ENCODE measurements around the gene CIB4.

Gene CIB4

GRCh38 chr2:26605195-26605998 lies 35.8 kb downstream of the CIB4 start:
- peak in 2 of 5 donors; percentile 29 to 36 for DNase-seq

DNA sequence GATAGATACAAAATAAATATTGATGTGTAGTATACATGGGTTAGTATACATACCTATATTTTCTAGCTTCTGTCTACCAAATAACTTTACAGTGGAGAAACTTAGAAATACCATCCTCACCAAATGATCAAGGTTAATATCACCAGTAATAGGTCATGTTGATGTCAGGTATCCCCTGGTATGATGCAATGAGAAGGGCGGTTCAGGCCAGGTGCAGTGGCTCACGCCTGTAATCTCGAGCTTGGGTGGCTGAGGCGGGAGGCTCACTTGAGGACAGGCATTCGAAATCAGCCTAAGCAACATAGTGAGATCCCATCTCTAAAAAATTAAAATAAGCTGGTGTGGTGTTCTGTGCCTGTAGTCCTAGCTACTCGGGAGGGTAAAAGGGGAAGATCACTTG lies 38.6 kb downstream of the CIB4 start:
- no peak for DNase-seq

GRCh38 chr2:26599387-26599786 lies 41.8 kb downstream of the CIB4 start:
- no peak for DNase-seq

DNA sequence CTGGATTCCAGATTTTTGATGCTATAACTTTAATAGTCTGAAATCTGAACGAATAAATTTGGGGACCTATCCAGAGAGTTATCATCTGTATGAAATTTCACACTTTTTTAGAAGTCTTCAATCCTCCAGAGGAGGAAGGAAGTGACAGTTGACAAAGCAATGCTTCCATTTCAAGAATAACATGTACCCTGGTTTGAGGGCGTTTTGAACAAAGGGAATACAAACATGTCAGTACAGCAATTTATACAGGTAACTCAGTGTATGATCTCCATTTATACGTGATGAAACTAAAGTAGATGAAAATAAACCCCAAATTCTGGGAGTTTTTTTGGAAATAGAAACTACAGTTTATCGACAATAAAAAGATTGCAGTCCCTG lies 42.2 kb downstream of the CIB4 start:
- no peak for DNase-seq

DNA sequence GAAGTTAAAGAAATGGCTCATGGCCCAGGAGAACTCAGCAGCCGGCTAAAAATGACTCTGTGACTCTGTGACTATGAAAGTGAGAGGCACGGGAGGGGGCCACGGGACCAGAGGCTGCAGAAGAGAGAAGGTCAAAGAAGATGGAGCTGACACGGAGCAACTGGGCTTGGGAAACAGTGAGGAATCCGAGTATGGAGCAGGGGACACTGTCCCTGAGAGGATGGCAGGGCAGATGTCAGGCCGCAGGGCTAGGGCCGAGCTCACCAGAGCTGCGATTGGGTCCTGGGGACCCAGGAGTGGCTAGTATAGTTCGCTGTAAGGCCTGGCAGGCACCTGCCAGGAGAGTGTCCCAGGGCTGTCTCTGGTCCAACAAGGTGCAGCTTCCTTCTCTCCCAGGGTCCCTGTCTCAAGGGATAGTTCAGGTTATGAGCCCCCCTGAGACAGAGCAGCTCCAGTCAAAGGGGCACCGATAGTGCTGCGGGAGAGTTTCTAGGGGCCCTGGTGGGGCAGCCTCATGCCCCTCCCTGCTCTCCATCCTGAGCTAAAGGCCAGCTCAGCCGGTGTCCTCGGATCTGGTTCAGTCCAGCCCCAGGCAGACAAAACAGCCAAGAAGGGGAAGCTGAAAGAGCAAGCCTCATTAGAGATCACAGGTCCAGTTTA lies 42.7 kb downstream of the CIB4 start:
- no peak for DNase-seq

GRCh38 chr2:26597197-26597596 lies 44.0 kb downstream of the CIB4 start:
- DNase-seq, result no peak

GRCh38 chr2:26595146-26595545 lies 46.0 kb downstream of the CIB4 start:
- no peak for DNase-seq

- DNase-seq, result no peak
These were observed 49.3 kb downstream of the CIB4 start for GRCh38 chr2:26591619-26592505.

DNA sequence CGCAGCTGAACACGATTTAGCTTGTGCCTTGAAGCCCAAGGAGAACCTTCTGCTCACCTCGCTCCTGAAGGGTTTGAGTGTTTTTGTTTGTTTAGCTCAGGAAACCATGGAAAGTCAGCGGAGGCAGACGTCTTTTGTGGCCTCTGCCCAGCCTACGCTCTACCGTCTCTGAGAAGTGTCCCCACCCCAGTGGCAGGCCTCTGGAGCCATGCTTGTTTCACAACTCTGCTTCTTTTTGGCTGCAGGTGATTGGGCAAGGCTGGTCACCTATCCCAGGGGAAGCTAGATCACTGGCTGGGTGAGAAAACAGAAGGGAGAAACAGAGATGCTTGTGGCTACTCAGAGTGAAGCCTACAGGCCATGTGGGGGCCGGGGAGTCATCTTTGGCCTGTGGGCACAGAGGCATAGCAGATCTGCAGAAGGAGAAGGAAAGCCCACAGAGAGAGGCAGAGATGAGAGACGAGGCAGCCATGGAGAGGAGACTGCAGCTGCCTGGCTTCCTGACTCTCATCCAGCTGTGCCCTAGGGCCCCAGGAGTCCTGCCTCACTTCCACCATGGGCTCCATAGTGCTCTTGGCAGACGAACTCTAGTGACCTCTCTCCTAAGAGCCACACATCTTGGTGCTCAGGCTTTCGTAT lies 50.1 kb downstream of the CIB4 start:
- DNase-seq, result no peak

GRCh38 chr2:26590508-26590907 lies 50.7 kb downstream of the CIB4 start:
- no peak for DNase-seq

GRCh38 chr2:26588576-26588975 lies 52.6 kb downstream of the CIB4 start:
- no peak for DNase-seq

GRCh38 chr2:26587994-26588393 lies 53.2 kb downstream of the CIB4 start:
- DNase-seq, result no peak

GRCh38 chr2:26585966-26586365 lies 55.2 kb downstream of the CIB4 start:
- DNase-seq, result no peak

DNA sequence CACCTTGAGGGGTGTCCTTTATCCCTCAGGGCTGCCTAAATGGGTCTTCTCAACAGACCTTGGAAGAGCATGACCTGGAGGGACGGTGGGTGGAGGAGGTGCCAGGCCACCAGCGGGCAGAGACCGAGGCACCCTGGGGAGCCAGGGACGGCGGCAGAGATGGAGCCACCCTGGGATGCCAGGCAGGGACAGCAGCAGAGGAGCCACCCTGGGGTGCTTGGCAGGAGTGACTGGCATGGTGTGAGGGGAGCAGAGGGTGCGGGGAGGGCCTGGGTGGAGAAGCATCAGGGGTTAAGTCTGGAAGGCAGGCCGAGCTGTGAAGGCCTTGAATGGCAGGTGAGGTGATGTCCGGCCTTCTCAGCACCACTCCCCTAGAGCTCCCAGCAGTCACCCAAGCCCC lies 56.1 kb downstream of the CIB4 start:
- DNase-seq, result no peak

DNA sequence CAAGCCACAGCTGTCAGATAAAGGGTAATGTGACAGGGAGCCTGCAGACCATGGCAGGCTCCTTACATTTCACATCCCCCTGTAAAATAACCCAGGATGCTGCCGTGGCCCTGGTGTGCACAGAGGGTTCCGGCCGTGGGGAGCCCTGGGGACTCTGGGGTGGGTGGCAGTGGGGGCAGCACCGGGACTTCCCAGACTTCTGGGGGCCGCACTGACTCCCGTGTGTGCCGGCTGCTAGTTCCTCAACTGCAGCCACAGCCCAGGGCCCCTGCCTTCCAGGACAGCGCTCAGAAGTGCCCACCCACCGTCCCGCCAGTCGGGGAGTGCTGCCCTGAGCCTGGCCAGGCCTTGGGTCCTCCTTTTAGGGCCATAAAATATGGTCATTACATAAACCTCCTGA lies 56.5 kb downstream of the CIB4 start:
- DNase-seq, result no peak

GRCh38 chr2:26584191-26584590 lies 57.0 kb downstream of the CIB4 start:
- DNase-seq, result no peak

- DNase-seq, result no peak
These were observed 57.7 kb downstream of the CIB4 start for GRCh38 chr2:26583381-26583911.

DNA sequence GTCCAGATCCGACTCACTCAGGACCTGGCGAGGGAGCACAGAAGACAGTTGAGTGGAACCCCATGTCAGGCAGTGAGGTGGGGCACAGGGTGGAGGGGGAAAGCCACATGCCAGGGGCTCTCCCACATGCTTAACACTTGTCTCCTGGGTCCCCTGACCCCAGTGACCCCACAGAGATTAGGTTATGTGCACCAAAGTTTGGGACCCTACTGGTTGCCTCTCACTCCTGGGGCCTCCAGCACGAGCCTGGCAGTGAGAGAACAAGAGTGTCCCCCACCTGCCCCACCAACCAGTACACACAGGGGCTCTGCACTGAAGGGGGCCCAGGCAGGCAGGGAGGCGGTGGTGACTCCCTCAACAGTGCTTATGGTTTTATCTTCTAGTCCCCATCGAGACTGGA lies 58.3 kb downstream of the CIB4 start:
- no peak for DNase-seq

GRCh38 chr2:26581991-26582842 lies 58.9 kb downstream of the CIB4 start:
- no peak for DNase-seq

DNA sequence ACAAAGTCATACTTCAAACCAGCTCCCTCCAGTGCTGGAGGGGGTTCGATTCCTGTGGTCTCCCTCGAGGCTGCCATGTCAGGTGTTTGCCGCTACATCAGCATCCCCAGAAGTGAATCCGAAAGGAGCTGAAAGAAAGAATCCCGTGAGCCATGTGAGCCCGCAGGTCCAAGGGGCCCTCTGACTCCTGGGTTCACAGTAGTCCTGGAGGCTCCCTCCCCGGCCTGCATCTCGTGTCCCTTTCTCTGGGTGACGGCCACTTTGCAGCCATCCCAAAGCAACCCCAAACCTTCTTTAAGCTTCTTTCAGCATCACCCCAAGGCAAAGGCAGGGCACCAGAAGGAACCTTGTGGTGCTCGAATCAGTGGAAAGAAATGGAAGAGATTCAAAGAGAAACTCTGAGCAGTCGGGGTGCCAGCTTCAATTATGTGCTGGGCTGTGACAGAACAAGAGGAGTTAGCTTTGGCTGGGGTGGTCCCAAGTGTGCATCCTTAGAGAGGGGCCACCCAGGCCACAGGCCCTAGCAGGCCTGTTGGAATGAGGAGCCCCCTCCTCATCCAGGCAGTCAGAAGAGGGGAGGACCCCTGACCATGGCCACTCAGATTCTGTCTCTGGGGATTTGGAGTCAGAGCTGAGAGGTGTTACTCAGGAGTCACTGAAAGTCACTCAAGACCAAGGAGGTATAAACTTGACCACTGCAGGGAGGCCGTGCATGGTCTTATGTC lies 59.7 kb downstream of the CIB4 start:
- no peak for DNase-seq

DNA sequence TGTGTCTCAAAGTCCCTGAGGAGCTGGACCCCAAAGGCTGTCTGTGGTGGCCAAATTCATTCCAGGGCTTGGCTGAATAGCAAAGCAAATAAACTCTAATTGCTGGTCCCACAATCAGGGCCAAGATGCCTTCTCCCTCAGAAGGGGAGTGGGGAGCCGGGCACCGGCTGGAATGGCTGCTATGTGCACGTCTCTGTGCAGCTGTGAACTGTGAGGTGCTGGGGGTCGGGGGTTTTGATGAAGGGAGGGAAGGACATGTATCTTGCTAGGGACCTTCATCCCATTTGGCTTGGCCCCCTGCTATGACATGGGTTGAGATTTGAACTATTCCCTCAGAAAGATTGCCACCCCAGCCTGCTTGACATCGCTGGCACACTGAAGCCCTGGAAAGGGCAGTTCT lies 60.4 kb downstream of the CIB4 start:
- no peak for DNase-seq
